OCI-LY3 (cell line): ENCODE results near the gene PDCD7.

ENCODE experiments used
- H2AFZ ChIP-seq: fragments of 200-600, 300-600 bp; shearing (Covaris generic); 2 replicates; pipeline ENCODE4 v1.6.0; 2014; ENCODE audit warnings: antibody characterized with exemption, low read depth, low read length
- H3K27ac ChIP-seq: fragments of 200-600, 300-600 bp; sonication (generic); 2 replicates; pipeline ENCODE4 v1.5.1; 2014; ENCODE audit warnings: mild to moderate bottlenecking, low read length, moderate library complexity, mixed read lengths
- H3K27me3 ChIP-seq: fragments of 200-600, 300-600 bp; sonication (generic); 2 replicates; pipeline ENCODE4 v1.6.1; 2014; ENCODE audit warnings: low read depth, low read length, mixed read lengths
- H3K36me3 ChIP-seq: fragments of 200-600, 300-600 bp; sonication (generic); replicated peaks from 2 replicates; pipeline ENCODE3; 2014; ENCODE audit warnings: low read depth, low read length, mixed read lengths
- H3K4me1 ChIP-seq: fragments of 300-600, 200-600 bp; sonication (generic); 2 replicates; pipeline ENCODE4 v1.6.1; 2014; ENCODE audit warnings: low read length, mixed read lengths
- H3K4me2 ChIP-seq: fragments of 200-600, 300-600 bp; sonication (generic); 2 replicates; pipeline ENCODE4 v1.6.1; 2014; ENCODE audit warnings: low read length, mixed read lengths
- H3K4me3 ChIP-seq: fragments of 300-600, 200-600 bp; sonication (generic); 2 replicates; pipeline ENCODE4 v1.5.1; 2014; ENCODE audit warnings: antibody characterized with exemption, mild to moderate bottlenecking, low read length, moderate library complexity
- H3K79me2 ChIP-seq: fragments of 300-600, 200-600 bp; shearing (Covaris generic); 2 replicates; pipeline ENCODE4 v1.6.1; 2014; ENCODE audit warnings: mild to moderate bottlenecking, low read length, mixed read lengths
- H3K9ac ChIP-seq: fragments of 300-600, 200-600 bp; shearing (Covaris generic); 2 replicates; pipeline ENCODE4 v1.6.0; 2014; ENCODE audit warnings: mild to moderate bottlenecking, low read length, moderate library complexity
- H3K9me3 ChIP-seq: fragments of 200-600, 300-600 bp; shearing (Covaris generic); 2 replicates; pipeline ENCODE4 v1.6.1; 2014; ENCODE audit warnings: low read length, mixed read lengths; ENCODE audit not compliant: insufficient read depth
- H4K20me1 ChIP-seq: fragments of 200-600, 300-600 bp; sonication (generic); 2 replicates; pipeline ENCODE4 v1.6.1; 2016; ENCODE audit warnings: low read length, mixed read lengths; ENCODE audit not compliant: insufficient read depth
- CTCF ChIP-seq: fragments of 200-600, 300-600 bp; sonication (generic); IDR thresholded peaks from 2 replicates; pipeline ENCODE4 v1.5.1; 2014; ENCODE audit warnings: antibody characterized with exemption, low read length, low read depth
- EZH2phosphoT487 ChIP-seq: fragments of 200-600 bp; shearing (Covaris generic); IDR thresholded peaks from 2 replicates; pipeline ENCODE4 v1.6.1; 2018; ENCODE audit warnings: antibody characterized with exemption, mixed run types, low read depth

The PDCD7 gene

GRCh38 chr15:65163041-65163440 lies 29.4 kb upstream of the PDCD7 start:
- Histone ChIP-seq H3K79me2 (peaks cover 14% of the 10 kb centered on the region), H3K9ac (no peak overlapping the region), H3K27me3 (no peaks in the 10 kb centered on the region), H2AFZ (no peak overlapping the region), H3K4me1 (no peaks in the 10 kb centered on the region), H3K4me3 (no peak overlapping the region), H3K9me3 (no peaks in the 10 kb centered on the region), H3K27ac (no peak overlapping the region), H3K36me3 (peaks cover 39% of the 10 kb centered on the region), H3K4me2 (no peak overlapping the region), H4K20me1 (peaks cover 18% of the 10 kb centered on the region)
- TF ChIP-seq CTCF (no peak), EZH2phosphoT487 (no peak)

- H4K20me1 ChIP-seq = peaks cover 5% of the 10 kb centered on the region; the same call in 1 of the 2 replicates
- TF ChIP-seq EZH2phosphoT487 = no peak
- TF ChIP-seq CTCF = no peak
- H3K9ac ChIP-seq = no peak overlapping the region
- H3K9me3 ChIP-seq = no peaks in the 10 kb centered on the region
- H3K4me3 ChIP-seq = no peak overlapping the region
- H3K4me1 ChIP-seq = no peaks in the 10 kb centered on the region
- peaks cover under 1% of the 10 kb centered on the region; the same call in 1 of the 2 replicates for H3K79me2 ChIP-seq
- H3K27me3 ChIP-seq = no peaks in the 10 kb centered on the region
- no peak overlapping the region for H2AFZ ChIP-seq
- H3K36me3 ChIP-seq = peaks cover 48% of the 10 kb centered on the region
- H3K4me2 ChIP-seq = no peak overlapping the region
- no peak overlapping the region for H3K27ac ChIP-seq
Measured at GRCh38 chr15:65156692-65157091, 23.1 kb upstream of the PDCD7 start.

GRCh38 chr15:65154720-65155119 lies 21.1 kb upstream of the PDCD7 start:
- no peak overlapping the region for H3K9ac ChIP-seq
- no peak overlapping the region for H3K4me3 ChIP-seq
- H3K9me3 ChIP-seq = no peaks in the 10 kb centered on the region
- no peaks in the 10 kb centered on the region for H3K27me3 ChIP-seq
- TF ChIP-seq CTCF = no peak
- no peak for TF ChIP-seq EZH2phosphoT487
- peaks cover 56% of the 10 kb centered on the region for H3K36me3 ChIP-seq
- no peak overlapping the region for H3K27ac ChIP-seq
- no peaks in the 10 kb centered on the region for H3K4me1 ChIP-seq
- H3K4me2 ChIP-seq = no peak overlapping the region
- no peaks in the 10 kb centered on the region for H3K79me2 ChIP-seq
- H4K20me1 ChIP-seq = no peaks in the 10 kb centered on the region
- no peak overlapping the region for H2AFZ ChIP-seq

DNA sequence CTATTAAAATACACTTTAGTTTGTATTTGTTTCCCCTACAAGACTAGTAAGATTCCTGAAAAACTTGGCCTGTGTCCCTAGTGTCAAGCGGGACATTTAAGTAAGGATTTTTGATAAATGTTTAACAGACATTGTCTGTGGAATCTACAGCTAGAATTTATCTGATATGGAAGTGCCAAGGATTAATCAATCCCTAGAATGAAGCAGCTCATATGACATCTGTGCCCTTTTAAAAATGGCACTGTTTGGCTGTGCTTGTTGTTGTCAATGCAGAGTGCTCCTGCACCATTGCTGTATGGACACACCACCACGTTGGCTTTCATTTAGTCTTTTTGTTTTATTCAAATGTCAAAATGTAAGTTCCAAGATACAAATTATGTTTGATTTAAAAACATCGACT lies 14.3 kb upstream of the PDCD7 start:
- H3K27ac ChIP-seq = no peak overlapping the region
- no peak overlapping the region for H3K4me2 ChIP-seq

More for the DNA sequence above, 14.3 kb upstream of the PDCD7 start:
- Histone ChIP-seq H3K9me3 (no peaks in the 10 kb centered on the region), H2AFZ (no peak overlapping the region), H4K20me1 (no peaks in the 10 kb centered on the region), H3K79me2 (no peaks in the 10 kb centered on the region), H3K27me3 (no peaks in the 10 kb centered on the region), H3K4me3 (no peak overlapping the region), H3K36me3 (peaks cover 32% of the 10 kb centered on the region), H3K9ac (no peak overlapping the region), H3K4me1 (no peaks in the 10 kb centered on the region)
- no peak for TF ChIP-seq EZH2phosphoT487
- no peak for TF ChIP-seq CTCF
